H9 (cell line): Measurements from ENCODE around the gene RNF217. TPM values are rescaled to one million over a fixed set of nuclear protein-coding genes. Genes with fewer than 3 reads are reported as not detected.

Experiments used
- DNase-seq: peaks from one replicate; pipeline ENCODE4 v3.0.0-alpha.2; 2017
- H2AFZ ChIP-seq: one replicate; pipeline ENCODE4 v1.6.1; 2013; ENCODE audit warnings: mild to moderate bottlenecking, low read length, control low read depth, moderate library complexity
- H2AK5ac ChIP-seq: 2 replicates; pipeline ENCODE4 v1.6.1; 2013; ENCODE audit warnings: low read length, control low read depth, mixed read lengths; ENCODE audit not compliant: insufficient read length
- H2BK120ac ChIP-seq: one replicate; pipeline ENCODE4 v1.6.1; 2013; ENCODE audit warnings: low read depth, mild to moderate bottlenecking, low read length, control low read depth, inconsistent platforms; ENCODE audit not compliant: poor library complexity, severe bottlenecking
- H2BK12ac ChIP-seq: 2 replicates; pipeline ENCODE4 v1.6.1; 2013; ENCODE audit warnings: low read length, control low read depth, mixed read lengths, low read depth; ENCODE audit not compliant: insufficient read length
- H2BK15ac ChIP-seq: 2 replicates; pipeline ENCODE4 v1.6.1; 2013; ENCODE audit warnings: low read depth, low read length, control low read depth
- H2BK20ac ChIP-seq: one replicate; pipeline ENCODE4 v1.6.1; 2013; ENCODE audit warnings: low read depth, mild to moderate bottlenecking, low read length, control low read depth, inconsistent platforms; ENCODE audit not compliant: poor library complexity, severe bottlenecking
- H2BK5ac ChIP-seq: 2 replicates; pipeline ENCODE4 v1.6.1; 2013; ENCODE audit warnings: low read length, control low read depth, mixed read lengths; ENCODE audit not compliant: insufficient read length
- H3K14ac ChIP-seq: 2 replicates; pipeline ENCODE4 v1.6.1; 2013; ENCODE audit warnings: low read length, control low read depth; ENCODE audit not compliant: insufficient read depth
- H3K18ac ChIP-seq: 2 replicates; pipeline ENCODE4 v1.6.1; 2013; ENCODE audit warnings: low read depth, mild to moderate bottlenecking, mixed read lengths, low read length, control low read depth; ENCODE audit not compliant: insufficient read length
- H3K23ac ChIP-seq: 2 replicates; pipeline ENCODE4 v1.6.1; 2013; ENCODE audit warnings: low read length, control low read depth, mixed read lengths, low read depth; ENCODE audit not compliant: insufficient read length
- H3K23me2 ChIP-seq: 2 replicates; pipeline ENCODE4 v1.6.1; 2013; ENCODE audit warnings: low read depth, mild to moderate bottlenecking, mixed read lengths, low read length, control low read depth; ENCODE audit not compliant: insufficient read length, poor library complexity, severe bottlenecking
- H3K27ac ChIP-seq: 2 replicates; pipeline ENCODE4 v1.5.1; 2013; ENCODE audit warnings: low read length, control low read depth, mixed read lengths, low read depth; ENCODE audit not compliant: insufficient read length
- H3K27me3 ChIP-seq: 2 replicates; pipeline ENCODE4 v1.6.1; 2013; ENCODE audit warnings: low read length, control low read depth, inconsistent platforms; ENCODE audit not compliant: insufficient read depth
- H3K4ac ChIP-seq: 2 replicates; pipeline ENCODE4 v1.6.1; 2013; ENCODE audit warnings: low read depth, mild to moderate bottlenecking, control low read depth, inconsistent platforms, low read length, moderate library complexity
- H3K4me1 ChIP-seq: 2 replicates; pipeline ENCODE4 v1.6.1; 2013; ENCODE audit warnings: low read length, control low read depth, inconsistent platforms; ENCODE audit not compliant: insufficient read depth
- H3K4me2 ChIP-seq: 2 replicates; pipeline ENCODE4 v1.6.1; 2013; ENCODE audit warnings: low read length, control low read depth, mixed read lengths; ENCODE audit not compliant: insufficient read length, insufficient read depth
- H3K56ac ChIP-seq: 2 replicates; pipeline ENCODE4 v1.6.1; 2013; ENCODE audit warnings: low read depth, mild to moderate bottlenecking, mixed read lengths, low read length, control low read depth; ENCODE audit not compliant: insufficient read length
- H3K79me1 ChIP-seq: 2 replicates; pipeline ENCODE4 v1.6.1; 2013; ENCODE audit warnings: low read depth, mild to moderate bottlenecking, moderate library complexity, low read length, control low read depth, inconsistent platforms; ENCODE audit not compliant: insufficient read depth, poor library complexity, severe bottlenecking
- H3K79me2 ChIP-seq: 2 replicates; pipeline ENCODE4 v1.6.1; 2013; ENCODE audit warnings: low read length, control low read depth, inconsistent platforms; ENCODE audit not compliant: insufficient read depth
- H3K9ac ChIP-seq: 2 replicates; pipeline ENCODE4 v1.6.1; 2013; ENCODE audit warnings: low read length, control low read depth, mixed read lengths; ENCODE audit not compliant: insufficient read length; ENCODE audit errors: extremely low read depth
- H3K9me3 ChIP-seq: one replicate; pipeline ENCODE4 v1.6.1; 2013; ENCODE audit warnings: low read depth, low read length, inconsistent platforms; ENCODE audit not compliant: control insufficient read depth
- H3T11ph ChIP-seq: one replicate; pipeline ENCODE4 v1.6.1; 2013; ENCODE audit warnings: mild to moderate bottlenecking, low read length, control low read depth, inconsistent platforms
- H4K20me1 ChIP-seq: one replicate; pipeline ENCODE4 v1.6.1; 2013; ENCODE audit not compliant: control insufficient read depth, insufficient read length, insufficient read depth
- H4K5ac ChIP-seq: 2 replicates; pipeline ENCODE4 v1.6.1; 2013; ENCODE audit warnings: low read depth, mild to moderate bottlenecking, mixed read lengths, low read length, control low read depth; ENCODE audit not compliant: insufficient read length
- H4K8ac ChIP-seq: replicated peaks from 2 replicates; pipeline ENCODE4 v1.6.1; 2013; ENCODE audit warnings: low read length, control low read depth, mixed read lengths, low read depth; ENCODE audit not compliant: insufficient read length
- H4K91ac ChIP-seq: 2 replicates; pipeline ENCODE4 v1.6.1; 2013; ENCODE audit warnings: low read depth, mild to moderate bottlenecking, moderate library complexity, mixed read lengths, low read length, control low read depth; ENCODE audit not compliant: insufficient read length
- H3K27ac Mint-ChIP-seq, 3 experiments: 2 replicates in 2 of 3; 3 replicates in 1 of 3; pipeline ENCODE4 v1.8.0; 2020 to 2021; ENCODE audit warnings: mixed read lengths in 3 of 3, mild to moderate bottlenecking in 1 of 3, moderate library complexity in 1 of 3
- H3K27me3 Mint-ChIP-seq: 2 replicates; pipeline ENCODE4 v1.8.0; 2021; ENCODE audit warnings: low read depth, mild to moderate bottlenecking, moderate library complexity, mixed read lengths
- H3K36me3 Mint-ChIP-seq, 3 experiments: 2 replicates in 2 of 3; 3 replicates in 1 of 3; pipeline ENCODE4 v1.8.0; 2020 to 2021; ENCODE audit warnings: low read depth in 3 of 3, mixed read lengths in 3 of 3; ENCODE audit not compliant: insufficient read depth in 1 of 3
- H3K4me1 Mint-ChIP-seq, 2 experiments: 2 replicates each; pipeline ENCODE4 v1.8.0; 2020; ENCODE audit warnings: mixed read lengths in 2 of 2
- H3K4me3 Mint-ChIP-seq, 2 experiments: 2 replicates in 1 of 2; 3 replicates in 1 of 2; pipeline ENCODE4 v1.8.0; 2020 to 2021; ENCODE audit warnings: mild to moderate bottlenecking in 2 of 2, mixed read lengths in 2 of 2, moderate library complexity in 1 of 2
- H3K9me3 Mint-ChIP-seq, 2 experiments: 2 replicates in 1 of 2; 3 replicates in 1 of 2; pipeline ENCODE4 v1.8.0; 2020; ENCODE audit warnings: mild to moderate bottlenecking in 2 of 2, mixed read lengths in 2 of 2, moderate library complexity in 1 of 2
- total RNA-seq: library from RNA; stranded (reverse); gene quantifications from 2 replicates; pipeline ENCODE4 v1.2.1, GENCODE V29; 2021
- TF ChIP-seq, protein P1 (sequence below): fragments of 200-600 bp; sonication (generic); conservative IDR thresholded peaks from 3 replicates; pipeline ENCODE4 v1.8.0; 2021; ENCODE audit warnings: antibody characterized with exemption, mild to moderate bottlenecking

The RNF217 gene
- total RNA-seq, 1 experiment from 2014 or later, result 9.6 TPM

DNA sequence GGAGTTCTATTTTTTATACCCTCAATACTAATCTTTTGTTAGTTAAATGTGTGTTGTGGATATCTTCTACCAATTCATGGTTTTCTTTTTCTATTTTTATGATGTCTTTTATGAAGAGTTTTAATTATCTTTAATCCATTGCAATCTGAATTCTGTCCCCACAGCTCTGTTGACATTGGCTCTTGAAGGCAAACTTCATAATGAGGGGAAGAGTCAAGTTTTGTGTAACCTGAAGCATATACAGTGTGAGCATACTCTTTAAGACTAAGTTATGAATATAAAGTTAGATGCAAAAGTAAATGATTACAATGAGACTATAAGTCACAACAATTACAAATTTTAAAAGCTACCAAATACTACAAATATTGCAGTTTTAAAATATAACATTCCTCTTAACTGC, 34.2 kb downstream of the RNF217 start:
- no peak overlapping the region for H2BK20ac ChIP-seq
- no peak overlapping the region for H2BK12ac ChIP-seq
- no peak overlapping the region for H3K18ac ChIP-seq
- H3K27ac ChIP-seq, result no peak overlapping the region
- H2AFZ ChIP-seq, result no peak overlapping the region
- Mint-ChIP-seq H3K4me3 (no peak overlapping the region), H3K27me3 (no peaks in the 10 kb centered on the region), H3K36me3 (no peaks in the 10 kb centered on the region), H3K4me1 (peaks cover 14 to 16% of the 10 kb centered on the region in 2 experiments), H3K27ac (no peak overlapping the region), H3K9me3 (no peaks in the 10 kb centered on the region)
- H3K4me2 ChIP-seq, result no peak overlapping the region
- no peak overlapping the region for H2AK5ac ChIP-seq
- peaks cover 2% of the 10 kb centered on the region for H3K79me1 ChIP-seq
- H3K4me1 ChIP-seq, result no peaks in the 10 kb centered on the region; the same call in 1 of the 2 replicates
- no peak overlapping the region for H2BK15ac ChIP-seq
- no peak overlapping the region for H3K56ac ChIP-seq
- no peak overlapping the region for H4K8ac ChIP-seq
- H3K23ac ChIP-seq, result no peak overlapping the region
- no peaks in the 10 kb centered on the region for H3K79me2 ChIP-seq
- no peak overlapping the region for H3K14ac ChIP-seq
- no peak overlapping the region for H2BK5ac ChIP-seq
- H3K27me3 ChIP-seq, result no peaks in the 10 kb centered on the region
- H3K23me2 ChIP-seq, result no peaks in the 10 kb centered on the region
- no peak overlapping the region for H3K9ac ChIP-seq
- H3T11ph ChIP-seq, result no peak overlapping the region
- H3K4ac ChIP-seq, result no peak overlapping the region
- DNase-seq, result no peak
- H2BK120ac ChIP-seq, result no peak overlapping the region
- no peak overlapping the region for H4K5ac ChIP-seq
- no peaks in the 10 kb centered on the region for H4K20me1 ChIP-seq
- TF ChIP-seq, protein P1, sequence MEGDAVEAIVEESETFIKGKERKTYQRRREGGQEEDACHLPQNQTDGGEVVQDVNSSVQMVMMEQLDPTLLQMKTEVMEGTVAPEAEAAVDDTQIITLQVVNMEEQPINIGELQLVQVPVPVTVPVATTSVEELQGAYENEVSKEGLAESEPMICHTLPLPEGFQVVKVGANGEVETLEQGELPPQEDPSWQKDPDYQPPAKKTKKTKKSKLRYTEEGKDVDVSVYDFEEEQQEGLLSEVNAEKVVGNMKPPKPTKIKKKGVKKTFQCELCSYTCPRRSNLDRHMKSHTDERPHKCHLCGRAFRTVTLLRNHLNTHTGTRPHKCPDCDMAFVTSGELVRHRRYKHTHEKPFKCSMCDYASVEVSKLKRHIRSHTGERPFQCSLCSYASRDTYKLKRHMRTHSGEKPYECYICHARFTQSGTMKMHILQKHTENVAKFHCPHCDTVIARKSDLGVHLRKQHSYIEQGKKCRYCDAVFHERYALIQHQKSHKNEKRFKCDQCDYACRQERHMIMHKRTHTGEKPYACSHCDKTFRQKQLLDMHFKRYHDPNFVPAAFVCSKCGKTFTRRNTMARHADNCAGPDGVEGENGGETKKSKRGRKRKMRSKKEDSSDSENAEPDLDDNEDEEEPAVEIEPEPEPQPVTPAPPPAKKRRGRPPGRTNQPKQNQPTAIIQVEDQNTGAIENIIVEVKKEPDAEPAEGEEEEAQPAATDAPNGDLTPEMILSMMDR, result no peak
- no peak overlapping the region for H4K91ac ChIP-seq
- no peaks in the 10 kb centered on the region for H3K9me3 ChIP-seq
